ENCODE results near the gene FLAD1.

Gene FLAD1

GRCh38 chr1:155001675-155002463, 18.7 kb downstream of the FLAD1 start:
- peak; percentile 98 for DNase-seq (ENCODE audit: low read depth)
- peak overlapping the region; percentile 89 for H3K4me3 ChIP-seq (ENCODE audit: control insufficient read depth, low read depth, low read length)
- peak; percentile 39 for TF ChIP-seq CTCF (conservative IDR thresholded peaks at IDR 0.05; ENCODE audit: control insufficient read depth, insufficient read depth, low read depth, low read length)

GRCh38 chr1:155002464-155003226, 19.5 kb downstream of the FLAD1 start, which contains the start of gene ZBTB7B:
ZBTB7B (plus strand) TSS chr1:155002802; CDS start chr1:155014661, 11,859 bp downstream.
- TF ChIP-seq CTCF (conservative IDR thresholded peaks at IDR 0.05; ENCODE audit: control insufficient read depth, insufficient read depth, low read depth, low read length): no peak
- H3K4me3 ChIP-seq (ENCODE audit: control insufficient read depth, low read depth, low read length): peak within 1 kb of the TSS; percentile 89
- no peak for DNase-seq (ENCODE audit: low read depth)

- peak overlapping the region; percentile 89 for H3K4me3 ChIP-seq (ENCODE audit: control insufficient read depth, low read depth, low read length)
- no peak for TF ChIP-seq CTCF (conservative IDR thresholded peaks at IDR 0.05; ENCODE audit: control insufficient read depth, insufficient read depth, low read depth, low read length)
- no peak for DNase-seq (ENCODE audit: low read depth)
Measured at GRCh38 chr1:155003227-155003765, 20.2 kb downstream of the FLAD1 start.

GRCh38 chr1:155003766-155004351, 20.7 kb downstream of the FLAD1 start:
- peak overlapping the region; percentile 89 for H3K4me3 ChIP-seq (ENCODE audit: control insufficient read depth, low read depth, low read length)
- DNase-seq (ENCODE audit: low read depth): peak; percentile 43
- no peak for TF ChIP-seq CTCF (conservative IDR thresholded peaks at IDR 0.05; ENCODE audit: control insufficient read depth, insufficient read depth, low read depth, low read length)

GRCh38 chr1:155004352-155005075, 21.4 kb downstream of the FLAD1 start:
- H3K4me3 ChIP-seq (ENCODE audit: control insufficient read depth, low read depth, low read length): peak overlapping the region; percentile 89
- no peak for TF ChIP-seq CTCF (conservative IDR thresholded peaks at IDR 0.05; ENCODE audit: control insufficient read depth, insufficient read depth, low read depth, low read length)
- no peak for DNase-seq (ENCODE audit: low read depth)
